HCT116 (cell line): Measurements from ENCODE around the gene HIC1.

Source experiments
- CTCF ChIP-seq, 3 experiments: fragments of 200-600 bp in 1 of 3; sonication (generic) in 1 of 3; IDR thresholded peaks in 2 of 3; conservative IDR thresholded peaks in 1 of 3; 2 replicates each; pipeline ENCODE4 v1.5.1; 2012 to 2017; ENCODE audit warnings: low read depth in 2 of 3, low read length in 2 of 3, antibody characterized with exemption in 1 of 3, borderline replicate concordance in 1 of 3, control low read depth in 1 of 3, mild to moderate bottlenecking in 1 of 3, mixed read lengths in 1 of 3, mixed run types in 1 of 3, moderate library complexity in 1 of 3; ENCODE audit not compliant: insufficient read depth in 1 of 3
- ELF1 ChIP-seq: IDR thresholded peaks from 2 replicates; pipeline ENCODE4 v1.6.1; 2012; ENCODE audit warnings: low read depth, borderline replicate concordance
- EZH2 ChIP-seq: fragments of 200-600 bp; sonication (generic); IDR thresholded peaks from 2 replicates; pipeline ENCODE4 v1.6.1; 2017; ENCODE audit warnings: antibody characterized with exemption, mixed run types
- EZH2phosphoT487 ChIP-seq: fragments of 200-600 bp; IDR thresholded peaks from 2 replicates; pipeline ENCODE4 v1.6.1; 2018; ENCODE audit warnings: antibody characterized with exemption, borderline replicate concordance
- FOSL1 ChIP-seq: IDR thresholded peaks from 2 replicates; pipeline ENCODE4 v1.6.1; 2012; ENCODE audit warnings: low read depth
- JUND ChIP-seq: IDR thresholded peaks from 2 replicates; pipeline ENCODE4 v1.6.1; 2012
- MAX ChIP-seq: IDR thresholded peaks from 2 replicates; pipeline ENCODE4 v1.6.1; 2012
- POLR2A ChIP-seq: IDR thresholded peaks from 2 replicates; pipeline ENCODE4 v1.7.0; 2011; ENCODE audit warnings: borderline replicate concordance; ENCODE audit not compliant: insufficient read depth, insufficient read length; ENCODE audit errors: extremely low read depth
- POLR2AphosphoS5 ChIP-seq: IDR thresholded peaks from 2 replicates; pipeline ENCODE4 v1.6.1; 2011; ENCODE audit warnings: mild to moderate bottlenecking, low read depth, low read length, moderate library complexity
- RAD21 ChIP-seq: IDR thresholded peaks from 2 replicates; pipeline ENCODE4 v1.6.1; 2012; ENCODE audit warnings: low read depth, mild to moderate bottlenecking
- REST ChIP-seq: IDR thresholded peaks from 2 replicates; pipeline ENCODE4 v1.6.1; 2012; ENCODE audit warnings: low read depth
- SRF ChIP-seq: IDR thresholded peaks from 2 replicates; pipeline ENCODE4 v1.6.1; 2012; ENCODE audit warnings: low read depth
- YY1 ChIP-seq: IDR thresholded peaks from 2 replicates; pipeline ENCODE4 v1.6.1; 2011; ENCODE audit warnings: low read length, low read depth, moderate library complexity, mild to moderate bottlenecking; ENCODE audit not compliant: insufficient replicate concordance; ENCODE audit errors: extremely low read depth
- ZNF274 ChIP-seq: fragments of 200-500 bp; sonication (Bioruptor generic); IDR thresholded peaks from 2 replicates; pipeline ENCODE4 v1.6.1; 2014; ENCODE audit warnings: mild to moderate bottlenecking, low read depth, low read length, inconsistent platforms

- TF ChIP-seq POLR2A (no peak), CTCF (IDR thresholded peaks at IDR 0.05 in 2 of 3, conservative IDR thresholded peaks at IDR 0.05 in 1 of 3; ENCODE audit: borderline replicate concordance in 1 of 3, insufficient read depth in 1 of 3, low read depth in 2 of 3, low read length in 2 of 3) (no peak), YY1 (no peak), POLR2AphosphoS5 (no peak), ELF1 (no peak), JUND (no peak), SRF (no peak), EZH2 (no peak), RAD21 (no peak), MAX (no peak), EZH2phosphoT487 (no peak), FOSL1 (no peak), ZNF274 (no peak), REST (no peak)
Observed at GRCh38 chr17:2111691-2112090, 56.8 kb downstream of the HIC1 start.
